H1 (cell line): ENCODE data around the gene GLRX. TPM values are rescaled to one million over a fixed set of nuclear protein-coding genes. Genes with fewer than 3 reads are reported as not detected.

Source experiments
- CTCF ChIA-PET: fragments of 300-600 bp; sonication (Branson Sonifier 250); formaldehyde crosslinking; loops from one replicate; lab custom pipeline; 2021; ENCODE audit not compliant: partially characterized antibody; lab: Charles Lee
- POLR2A ChIA-PET: fragments of 300-600 bp; sonication (Branson Sonifier 250); formaldehyde crosslinking; loops from one replicate; lab custom pipeline; 2021; ENCODE audit warnings: inconsistent platforms; ENCODE audit not compliant: partially characterized antibody; lab: Charles Lee
- DNase-seq, 2 experiments: peaks; one replicate each; pipeline versions ENCODE4 v3.0.0 to v3.0.0-alpha.2; 2010 to 2022; ENCODE audit warnings: low spot score in 2 of 2, low read depth in 1 of 2, mixed read lengths in 1 of 2
- FAIRE-seq: peaks from 2 replicates; lab custom pipeline; 2011; peaks lifted over from hg19 to GRCh38; lab: Jason Lieb, UNC
- H2AFZ ChIP-seq: 2 replicates; pipeline ENCODE4 v1.8.1; 2012; ENCODE audit warnings: low read length, inconsistent platforms
- H2AK5ac ChIP-seq: 2 replicates; pipeline ENCODE4 v1.6.1; 2013; ENCODE audit warnings: low read depth, low read length
- H2BK120ac ChIP-seq: replicated peaks from 2 replicates; pipeline ENCODE3; 2013; ENCODE audit warnings: low read depth, low read length, inconsistent platforms
- H2BK12ac ChIP-seq: 2 replicates; pipeline ENCODE4 v1.6.1; 2013; ENCODE audit warnings: low read depth, low read length
- H2BK15ac ChIP-seq: 2 replicates; pipeline ENCODE4 v1.6.1; 2013; ENCODE audit warnings: low read length
- H2BK20ac ChIP-seq: 2 replicates; pipeline ENCODE4 v1.6.1; 2013; ENCODE audit warnings: low read length
- H2BK5ac ChIP-seq: 2 replicates; pipeline ENCODE4 v1.6.1; 2013; ENCODE audit warnings: low read depth, low read length
- H3K14ac ChIP-seq: 2 replicates; pipeline ENCODE4 v1.6.1; 2013; ENCODE audit warnings: inconsistent platforms; ENCODE audit not compliant: insufficient read length
- H3K18ac ChIP-seq: 2 replicates; pipeline ENCODE4 v1.6.1; 2013; ENCODE audit warnings: low read length; ENCODE audit errors: extremely low read depth
- H3K23ac ChIP-seq: 2 replicates; pipeline ENCODE4 v1.6.1; 2013; ENCODE audit warnings: inconsistent platforms; ENCODE audit not compliant: insufficient read length
- H3K23me2 ChIP-seq: 2 replicates; pipeline ENCODE4 v1.6.1; 2013; ENCODE audit warnings: low read depth, low read length
- H3K27ac ChIP-seq: 2 replicates; pipeline ENCODE4 v1.6.1; 2011; ENCODE audit warnings: low read depth, low read length, inconsistent platforms
- H3K27me3 ChIP-seq, 4 experiments: replicated peaks in 1 of 4; 1 replicate in 1 of 4; 2 replicates in 3 of 4; pipeline versions ENCODE4 v1.6.1 to v1.8.1; 2011 to 2013; ENCODE audit warnings: low read length in 3 of 4, mild to moderate bottlenecking in 3 of 4, inconsistent platforms in 2 of 4, mixed read lengths in 2 of 4, moderate library complexity in 1 of 4; ENCODE audit not compliant: control insufficient read depth in 3 of 4, insufficient read depth in 3 of 4; ENCODE audit errors: extremely low read depth in 1 of 4
- H3K36me3 ChIP-seq, 4 experiments: 2 replicates each; pipeline versions ENCODE4 v1.6.1 to v1.8.1; 2011 to 2013; ENCODE audit warnings: mild to moderate bottlenecking in 4 of 4, low read length in 3 of 4, moderate library complexity in 2 of 4, control low read depth in 1 of 4, inconsistent platforms in 1 of 4; ENCODE audit not compliant: insufficient read depth in 4 of 4, control insufficient read depth in 2 of 4
- H3K4ac ChIP-seq: replicated peaks from 2 replicates; pipeline ENCODE3; 2013; ENCODE audit warnings: low read length, low read depth, mixed read lengths, inconsistent platforms; ENCODE audit not compliant: insufficient read length
- H3K4me1 ChIP-seq, 4 experiments: replicated peaks in 1 of 4; 1 replicate in 1 of 4; 2 replicates in 3 of 4; pipeline versions ENCODE4 v1.6.1 to v1.8.1; 2011 to 2013; ENCODE audit warnings: low read length in 3 of 4, inconsistent platforms in 2 of 4, mixed read lengths in 1 of 4; ENCODE audit not compliant: insufficient read depth in 4 of 4, control insufficient read depth in 3 of 4
- H3K4me2 ChIP-seq, 2 experiments: 2 replicates each; pipeline versions ENCODE4 v1.6.1 to v1.8.1; 2011 to 2013; ENCODE audit warnings: low read depth in 2 of 2, low read length in 2 of 2, control low read depth in 1 of 2, inconsistent platforms in 1 of 2, mild to moderate bottlenecking in 1 of 2; ENCODE audit not compliant: insufficient read depth in 1 of 2
- H3K4me3 ChIP-seq, 4 experiments: fragments of 200-600, 300-600 bp in 1 of 4; sonication (generic), shearing (Covaris generic), sonication (Bioruptor Twin) in 1 of 4; 2 replicates each; pipeline versions ENCODE4 v1.5.1 to v1.8.1; 2011 to 2016; ENCODE audit warnings: low read length in 4 of 4, low read depth in 3 of 4, control low read depth in 2 of 4, inconsistent platforms in 2 of 4, mild to moderate bottlenecking in 2 of 4, mixed read lengths in 1 of 4, moderate library complexity in 1 of 4; ENCODE audit not compliant: insufficient read depth in 2 of 4; ENCODE audit errors: extremely low read depth in 1 of 4
- H3K56ac ChIP-seq: replicated peaks from 2 replicates; pipeline ENCODE3; 2013; ENCODE audit warnings: low read depth, mild to moderate bottlenecking, mixed read lengths, low read length, inconsistent platforms; ENCODE audit not compliant: insufficient read length
- H3K79me1 ChIP-seq: 2 replicates; pipeline ENCODE4 v1.6.1; 2013; ENCODE audit warnings: low read depth, low read length, control low read depth
- H3K79me2 ChIP-seq, 2 experiments: 2 replicates each; pipeline versions ENCODE4 v1.6.1 to v1.8.1; 2012 to 2013; ENCODE audit warnings: low read length in 2 of 2, mild to moderate bottlenecking in 2 of 2, inconsistent platforms in 1 of 2; ENCODE audit not compliant: insufficient read depth in 2 of 2, control insufficient read depth in 1 of 2
- H3K9ac ChIP-seq, 4 experiments: replicated peaks in 1 of 4; 1 replicate in 1 of 4; 2 replicates in 3 of 4; pipeline versions ENCODE4 v1.6.1 to v1.8.1; 2011 to 2013; ENCODE audit warnings: low read depth in 3 of 4, low read length in 3 of 4, control low read depth in 2 of 4, mild to moderate bottlenecking in 2 of 4, moderate library complexity in 2 of 4, inconsistent platforms in 1 of 4; ENCODE audit errors: extremely low read depth in 1 of 4
- H3K9me3 ChIP-seq, 2 experiments: 2 replicates each; pipeline versions ENCODE4 v1.6.1 to v1.8.1; 2012 to 2013; ENCODE audit warnings: mild to moderate bottlenecking in 2 of 2, moderate library complexity in 2 of 2, control low read depth in 1 of 2, inconsistent platforms in 1 of 2, low read depth in 1 of 2, low read length in 1 of 2, mixed read lengths in 1 of 2; ENCODE audit not compliant: insufficient read depth in 2 of 2
- H4K20me1 ChIP-seq, 2 experiments: replicated peaks in 1 of 2; 2 replicates each; pipeline versions ENCODE3 to v1.8.1; 2011 to 2013; ENCODE audit warnings: inconsistent platforms in 2 of 2, low read length in 2 of 2, mild to moderate bottlenecking in 1 of 2; ENCODE audit not compliant: insufficient read depth in 2 of 2, control insufficient read depth in 1 of 2
- H4K5ac ChIP-seq: 2 replicates; pipeline ENCODE4 v1.6.1; 2013; ENCODE audit warnings: low read length, low read depth, mixed read lengths, inconsistent platforms; ENCODE audit not compliant: insufficient read length
- H4K8ac ChIP-seq: 2 replicates; pipeline ENCODE4 v1.8.0; 2013; ENCODE audit warnings: mild to moderate bottlenecking, moderate library complexity, low read length, inconsistent platforms; ENCODE audit not compliant: insufficient read depth; ENCODE audit errors: extremely low read depth
- H4K91ac ChIP-seq: replicated peaks from 2 replicates; pipeline ENCODE3; 2013; ENCODE audit warnings: low read length, mixed read lengths, inconsistent platforms; ENCODE audit not compliant: insufficient read length
- BACH1 ChIP-seq: IDR thresholded peaks from 2 replicates; pipeline ENCODE4 v1.6.1; 2012; ENCODE audit warnings: low read length, improper control_type of control experiment
- CBX8 ChIP-seq: fragments of 300-800, 300-1000 bp; sonication (generic); IDR thresholded peaks from 2 replicates; pipeline ENCODE4 v1.7.1; 2016; ENCODE audit warnings: low read depth, low read length, borderline replicate concordance
- CEBPB ChIP-seq: IDR thresholded peaks from 2 replicates; pipeline ENCODE4 v1.6.1; 2012; ENCODE audit warnings: low read depth, low read length
- E2F6 ChIP-seq: IDR thresholded peaks from 2 replicates; pipeline ENCODE4 v1.6.1; 2012; ENCODE audit warnings: inconsistent platforms
- GABPA ChIP-seq: IDR thresholded peaks from 2 replicates; pipeline ENCODE4 v1.6.1; 2011; ENCODE audit warnings: mild to moderate bottlenecking, low read length, moderate library complexity, borderline replicate concordance; ENCODE audit not compliant: insufficient read depth
- GTF2F1 ChIP-seq: IDR thresholded peaks from 2 replicates; pipeline ENCODE4 v1.6.1; 2012; ENCODE audit warnings: low read depth, low read length, improper control_type of control experiment, borderline replicate concordance
- JUN ChIP-seq: IDR thresholded peaks from 2 replicates; pipeline ENCODE4 v1.6.1; 2011; ENCODE audit warnings: low read depth, mild to moderate bottlenecking, improper control_type of control experiment, low read length
- POLR2AphosphoS5 ChIP-seq: IDR thresholded peaks from 2 replicates; pipeline ENCODE4 v1.6.1; 2011; ENCODE audit warnings: low read depth, low read length
- RFX5 ChIP-seq: IDR thresholded peaks from 2 replicates; pipeline ENCODE4 v1.6.1; 2011; ENCODE audit warnings: low read depth, low read length, improper control_type of control experiment, borderline replicate concordance
- RNF2 ChIP-seq: fragments of 200-900, 300-1000 bp; sonication (generic); IDR thresholded peaks from 2 replicates; pipeline ENCODE4 v1.7.1; 2016; ENCODE audit warnings: borderline replicate concordance, low read depth, mild to moderate bottlenecking, antibody characterized with exemption, low read length; ENCODE audit not compliant: poor library complexity, severe bottlenecking; ENCODE audit errors: missing control alignments
- SP1 ChIP-seq: IDR thresholded peaks from 2 replicates; pipeline ENCODE4 v1.6.1; 2011; ENCODE audit warnings: low read depth, low read length
- TCF12 ChIP-seq: IDR thresholded peaks from 2 replicates; pipeline ENCODE4 v1.6.1; 2011; ENCODE audit warnings: low read depth, mild to moderate bottlenecking, low read length
- TEAD4 ChIP-seq: IDR thresholded peaks from 2 replicates; pipeline ENCODE4 v1.6.1; 2012; ENCODE audit warnings: low read depth, low read length, inconsistent platforms, mixed read lengths
- ZNF274 ChIP-seq: IDR thresholded peaks from 2 replicates; pipeline ENCODE4 v1.7.0; 2012; ENCODE audit warnings: low read length, borderline replicate concordance; ENCODE audit errors: extremely low read depth
- WGBS, 2 experiments: shearing (Covaris generic) in 1 of 2; methylation state at CpG; one replicate each; pipeline versions ENCODE4 v1.1.6 to v1.1.7; 2013 to 2015; ENCODE audit warnings: low lambda C conversion rate in 2 of 2, mixed read lengths in 2 of 2, inconsistent platforms in 1 of 2, low coverage in 1 of 2, missing lambda C conversion rate in 1 of 2; ENCODE audit not compliant: insufficient replicate concordance in 2 of 2, insufficient coverage in 1 of 2, insufficient read length in 1 of 2; ENCODE audit errors: extremely low coverage in 1 of 2, missing lambda C conversion rate in 1 of 2; 5-methylcytosine and 5-hydroxymethylcytosine counted together
- polyA plus RNA-seq, 7 experiments: library from polyadenylated mRNA; depleted of rRNA in 3 of 7; stranded (reverse) in 5 of 7; unstranded in 2 of 7; fragments of >200 nt in 5 of 7; fragments of 200-250 nt in 2 of 7; gene quantifications; 1 replicate in 5 of 7; 2 replicates in 1 of 7; 4 replicates in 1 of 7; pipeline versions ENCODE4 v1.2.1 to v1.2.3, GENCODE V29; 2011 to 2013; ENCODE audit warnings: missing spikeins in 2 of 7, mixed read lengths in 2 of 7
- total RNA-seq: library from RNA; stranded (reverse); fragmentation: NEBNext Ultra II Directional; extraction: Animal tissue kit (Norgen Biotek cat#: 25700); gene quantifications from 2 replicates; pipeline ENCODE4 v1.2.1, GENCODE V29; 2021

Gene GLRX
- total and polyA plus RNA-seq, 2 of the 8 experiments (the other 6 are each of a cell fraction or from before 2014, with no cell fraction given) = 22.9 to 31.2 TPM

- Histone ChIP-seq H3K9me3 (no peaks in the 10 kb centered on the region), H3K27ac (no peak overlapping the region), H3K4ac (no peak overlapping the region), H2BK12ac (no peak overlapping the region), H2BK15ac (no peak overlapping the region), H3K14ac (no peak overlapping the region), H3K4me2 (no peak overlapping the region), H3K23ac (no peak overlapping the region), H3K4me3 (no peak overlapping the region), H4K91ac (no peak overlapping the region), H2BK5ac (no peak overlapping the region), H4K8ac (no peak overlapping the region), H3K23me2 (no peaks in the 10 kb centered on the region), H3K4me1 (no peaks in the 10 kb centered on the region), H2AK5ac (no peak overlapping the region), H3K56ac (no peak overlapping the region), H4K5ac (no peak overlapping the region), H3K79me2 (no peaks in the 10 kb centered on the region), H3K36me3 (no peaks in the 10 kb centered on the region), H2AFZ (no peak overlapping the region), H3K79me1 (no peaks in the 10 kb centered on the region), H2BK20ac (no peak overlapping the region), H2BK120ac (no peak overlapping the region), H3K18ac (no peak overlapping the region), H4K20me1 (peaks cover 0 to 2% of the 10 kb centered on the region in 2 experiments), H3K9ac (no peak overlapping the region), H3K27me3 (peaks cover 0 to 1% (median 0%) of the 10 kb centered on the region in 4 experiments; a peak in 1 of 7 replicates)
- POLR2A ChIA-PET = no interaction called here
- DNase-seq (no peak), FAIRE-seq (no peak)
- CTCF ChIA-PET = interaction anchor here (0.8 to 1.4 kb wide), 2 partner anchors 13 to 19 kb away, joined by 3 to 4 read pairs; no protein-coding TSS in a partner anchor
- 88% methylated on average over 8 of the region's 8 CpGs; no CpG with 5 or more reads in 1 of the 2 experiments for WGBS, 2 experiments
- TF ChIP-seq CBX8 (no peak), RNF2 (no peak), RFX5 (no peak), GABPA (no peak), E2F6 (no peak), ZNF274 (no peak), GTF2F1 (no peak), CEBPB (no peak), TEAD4 (no peak), POLR2AphosphoS5 (no peak), BACH1 (no peak), TCF12 (no peak), SP1 (no peak), JUN (no peak)
Measured at GRCh38 chr5:95788493-95788892, 34.0 kb downstream of the GLRX start.
